Measurements from ENCODE around the gene MPZL2. TPM values are rescaled to one million over a fixed set of nuclear protein-coding genes. Genes with fewer than 3 reads are reported as not detected.

The MPZL2 gene
- total RNA-seq, 1 experiment from 2014 or later, result 51.5 TPM

- ChIA-PET CTCF (no interaction called here), POLR2A (ENCODE audit: unreplicated experiment) (no interaction called here)
- Histone ChIP-seq H2AFZ (ENCODE audit: low read length) (no peak overlapping the region), H4K20me1 (ENCODE audit: low read length) (no peaks in the 10 kb centered on the region), H3K4me1 (ENCODE audit: insufficient read depth, low read length) (peaks cover 53% of the 10 kb centered on the region), H3K36me3 (ENCODE audit: low read depth, low read length) (no peaks in the 10 kb centered on the region), H3K9me3 (ENCODE audit: low read length) (no peaks in the 10 kb centered on the region), H3K4me3 (ENCODE audit: low read length) (no peak overlapping the region), H3K4me2 (ENCODE audit: low read length) (no peak overlapping the region), H3K9me2 (replicated peaks; ENCODE audit: low read length) (no peaks in the 10 kb centered on the region), H3K9ac (ENCODE audit: low read length) (no peak overlapping the region), H3K27ac (ENCODE audit: low read length) (no peak overlapping the region), H3K79me2 (ENCODE audit: low read length) (peaks cover 9% of the 10 kb centered on the region), H3F3A (ENCODE audit: low read length, unreplicated experiment) (peaks cover 4% of the 10 kb centered on the region), H3K27me3 (ENCODE audit: low read length) (no peaks in the 10 kb centered on the region)
- DNase-seq, result no peak
- no peak for ATAC-seq
- TF ChIP-seq CTCF (conservative IDR thresholded peaks at IDR 0.05; ENCODE audit: low read depth, low read length) (no peak), EZH2phosphoT487 (IDR thresholded peaks at IDR 0.05; ENCODE audit: borderline replicate concordance, low read length) (no peak), EZH2 (IDR thresholded peaks at IDR 0.05; ENCODE audit: low read length, unreplicated experiment) (no peak)
- intact Hi-C loops (cut with micrococcal nuclease), result no loop called here
- BruUV-seq (replicated peaks), result no TSS peak
These were observed 20.9 kb downstream of the MPZL2 start for GRCh38 chr11:118243161-118243560.

- BruUV-seq (replicated peaks), result no TSS peak
- peak overlapping the region; percentile 42 for H3K4me3 ChIP-seq (ENCODE audit: low read length)
These were observed 22.4 kb downstream of the MPZL2 start for GRCh38 chr11:118241764-118242098.

More at GRCh38 chr11:118241764-118242098, 22.4 kb downstream of the MPZL2 start:
- 0 out of 2 replicates have a peak overlapping the region, but pooled peaks have one; percentile 8 for H3K9ac ChIP-seq (ENCODE audit: low read length)
- CTCF ChIA-PET, result interaction anchor here (0.6 kb wide), 1 partner anchor 43 kb away, joined by 6 read pairs; no protein-coding TSS in a partner anchor
- H3K4me1 ChIP-seq (ENCODE audit: insufficient read depth, low read length), result peaks cover 43% of the 10 kb centered on the region
- peaks cover 4% of the 10 kb centered on the region for H3F3A ChIP-seq (ENCODE audit: low read length, unreplicated experiment)
- TF ChIP-seq EZH2phosphoT487 (IDR thresholded peaks at IDR 0.05; ENCODE audit: borderline replicate concordance, low read length) (no peak), EZH2 (IDR thresholded peaks at IDR 0.05; ENCODE audit: low read length, unreplicated experiment) (no peak), CTCF (conservative IDR thresholded peaks at IDR 0.05; ENCODE audit: low read depth, low read length) (no peak)
- POLR2A ChIA-PET (ENCODE audit: unreplicated experiment), result no interaction called here
- no peaks in the 10 kb centered on the region for H3K9me3 ChIP-seq (ENCODE audit: low read length)
- H2AFZ ChIP-seq (ENCODE audit: low read length), result no peak overlapping the region
- no peaks in the 10 kb centered on the region for H4K20me1 ChIP-seq (ENCODE audit: low read length)
- H3K27me3 ChIP-seq (ENCODE audit: low read length), result no peaks in the 10 kb centered on the region
- no peaks in the 10 kb centered on the region for H3K36me3 ChIP-seq (ENCODE audit: low read depth, low read length)
- no peaks in the 10 kb centered on the region for H3K9me2 ChIP-seq (replicated peaks; ENCODE audit: low read length)
- H3K4me2 ChIP-seq (ENCODE audit: low read length), result peak overlapping the region; percentile 72
- H3K79me2 ChIP-seq (ENCODE audit: low read length), result peaks cover 9% of the 10 kb centered on the region
- ATAC-seq, result no peak
- peak overlapping the region; percentile 75 for H3K27ac ChIP-seq (ENCODE audit: low read length)
- intact Hi-C loops (cut with micrococcal nuclease), result no loop called here
- no peak for DNase-seq
